A673 (cell line): ENCODE measurements around the gene SLC46A1.

Source experiments
- CTCF ChIP-seq: fragments of 300-800, 200-600 bp; sonication (generic); conservative IDR thresholded peaks from 2 replicates; pipeline ENCODE4 v1.5.1; 2017; ENCODE audit warnings: low read depth, mild to moderate bottlenecking, antibody characterized with exemption, low read length, moderate library complexity, mixed read lengths
- EZH2 ChIP-seq: fragments of 200-600 bp; sonication (generic); IDR thresholded peaks from 2 replicates; pipeline ENCODE4 v1.6.1; 2017; ENCODE audit warnings: borderline replicate concordance, low read depth, mild to moderate bottlenecking, mixed read lengths, antibody characterized with exemption, low read length; ENCODE audit not compliant: poor library complexity, severe bottlenecking

- TF ChIP-seq CTCF (no peak), EZH2 (no peak)
These were observed 33.6 kb downstream of the SLC46A1 start for GRCh38 chr17:28372203-28372944.
